Progenitor cell of endocrine pancreas (in vitro differentiated cells): ENCODE data around the gene KRTAP27-1. TPM values are rescaled to one million over a fixed set of nuclear protein-coding genes. Genes with fewer than 3 reads are reported as not detected.

Experiments
- DNase-seq: peaks from one replicate; pipeline ENCODE4 v3.0.0; 2021; ENCODE audit warnings: low spot score; ENCODE audit not compliant: unreplicated experiment
- H3K27ac Mint-ChIP-seq: 2 replicates; pipeline ENCODE4 v1.8.0; 2021; ENCODE audit warnings: mild to moderate bottlenecking, moderate library complexity, mixed read lengths
- H3K27me3 Mint-ChIP-seq: 2 replicates; pipeline ENCODE4 v1.8.0; 2021; ENCODE audit warnings: mixed read lengths
- H3K36me3 Mint-ChIP-seq: 2 replicates; pipeline ENCODE4 v1.8.0; 2022; ENCODE audit warnings: mixed read lengths; ENCODE audit not compliant: insufficient read depth
- H3K4me1 Mint-ChIP-seq: 2 replicates; pipeline ENCODE4 v1.8.0; 2021; ENCODE audit warnings: low read depth, mixed read lengths
- H3K4me3 Mint-ChIP-seq: 2 replicates; pipeline ENCODE4 v1.8.0; 2021; ENCODE audit warnings: low read depth, mild to moderate bottlenecking, moderate library complexity, mixed read lengths
- H3K9me3 Mint-ChIP-seq: 2 replicates; pipeline ENCODE4 v1.8.0; 2021; ENCODE audit warnings: low read depth, mixed read lengths
- total RNA-seq: library from RNA; stranded (reverse); gene quantifications from 2 replicates; pipeline ENCODE4 v1.2.1, GENCODE V29; 2021
- TF ChIP-seq, protein P1 (sequence below): fragments of 200-600 bp; sonication (generic); IDR thresholded peaks from one replicate; pipeline ENCODE4 v1.5.0; 2021; ENCODE audit warnings: antibody characterized with exemption, mild to moderate bottlenecking; ENCODE audit not compliant: unreplicated experiment

Gene KRTAP27-1
- total RNA-seq, 1 donor from 2014 or later, result not detected

DNA sequence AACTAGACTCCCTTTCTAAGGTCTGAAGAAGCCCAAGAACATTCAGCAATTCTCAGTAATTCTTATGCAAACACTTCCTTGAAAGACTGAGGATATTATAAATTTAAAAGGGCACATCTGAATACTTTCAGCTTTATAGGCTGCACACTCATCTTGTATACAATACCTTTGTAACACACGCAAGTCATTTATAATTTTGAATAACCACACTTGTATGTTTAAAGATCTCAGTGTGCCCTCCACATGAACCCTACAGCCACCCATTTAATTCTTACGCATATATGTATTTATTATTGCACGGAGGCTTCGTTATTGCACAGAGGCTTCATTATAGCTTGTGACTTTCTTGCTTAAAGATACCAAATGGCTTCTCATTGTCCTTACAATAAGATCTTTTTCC lies 1.2 kb upstream of the KRTAP27-1 start:
- no peak overlapping the region for H3K27ac Mint-ChIP-seq
- H3K4me3 Mint-ChIP-seq, result no peak overlapping the region
- no peak for DNase-seq
- no peaks in the 10 kb centered on the region for H3K9me3 Mint-ChIP-seq
- no peaks in the 10 kb centered on the region for H3K4me1 Mint-ChIP-seq
- H3K36me3 Mint-ChIP-seq, result no peaks in the 10 kb centered on the region
- H3K27me3 Mint-ChIP-seq, result no peaks in the 10 kb centered on the region
- TF ChIP-seq, protein P1, sequence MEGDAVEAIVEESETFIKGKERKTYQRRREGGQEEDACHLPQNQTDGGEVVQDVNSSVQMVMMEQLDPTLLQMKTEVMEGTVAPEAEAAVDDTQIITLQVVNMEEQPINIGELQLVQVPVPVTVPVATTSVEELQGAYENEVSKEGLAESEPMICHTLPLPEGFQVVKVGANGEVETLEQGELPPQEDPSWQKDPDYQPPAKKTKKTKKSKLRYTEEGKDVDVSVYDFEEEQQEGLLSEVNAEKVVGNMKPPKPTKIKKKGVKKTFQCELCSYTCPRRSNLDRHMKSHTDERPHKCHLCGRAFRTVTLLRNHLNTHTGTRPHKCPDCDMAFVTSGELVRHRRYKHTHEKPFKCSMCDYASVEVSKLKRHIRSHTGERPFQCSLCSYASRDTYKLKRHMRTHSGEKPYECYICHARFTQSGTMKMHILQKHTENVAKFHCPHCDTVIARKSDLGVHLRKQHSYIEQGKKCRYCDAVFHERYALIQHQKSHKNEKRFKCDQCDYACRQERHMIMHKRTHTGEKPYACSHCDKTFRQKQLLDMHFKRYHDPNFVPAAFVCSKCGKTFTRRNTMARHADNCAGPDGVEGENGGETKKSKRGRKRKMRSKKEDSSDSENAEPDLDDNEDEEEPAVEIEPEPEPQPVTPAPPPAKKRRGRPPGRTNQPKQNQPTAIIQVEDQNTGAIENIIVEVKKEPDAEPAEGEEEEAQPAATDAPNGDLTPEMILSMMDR, result no peak

DNA sequence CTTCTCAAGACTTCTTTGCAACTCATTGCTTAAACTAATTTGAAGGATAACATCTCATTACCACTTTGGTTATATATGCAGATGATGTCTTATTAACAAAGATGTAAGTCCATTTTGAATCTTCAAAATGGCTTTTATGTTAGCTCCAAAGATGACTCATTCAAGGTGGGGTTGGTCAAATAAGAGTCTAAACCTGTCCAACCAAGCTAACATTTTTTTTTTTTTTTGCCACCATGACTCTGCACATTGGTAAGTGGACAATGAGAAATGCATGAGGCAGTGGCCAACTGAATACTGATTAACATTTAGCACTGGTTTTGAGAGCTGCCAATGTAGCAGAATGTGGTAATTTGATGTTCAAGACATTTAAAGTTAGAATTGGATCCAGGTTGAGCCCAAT lies 278 bp upstream of the KRTAP27-1 start:
- TF ChIP-seq, protein P1, result no peak
- Mint-ChIP-seq H3K9me3 (no peaks in the 10 kb centered on the region), H3K4me3 (no peak overlapping the region), H3K4me1 (no peaks in the 10 kb centered on the region), H3K27me3 (no peaks in the 10 kb centered on the region), H3K27ac (no peak overlapping the region), H3K36me3 (no peaks in the 10 kb centered on the region)
- DNase-seq, result no peak

DNA sequence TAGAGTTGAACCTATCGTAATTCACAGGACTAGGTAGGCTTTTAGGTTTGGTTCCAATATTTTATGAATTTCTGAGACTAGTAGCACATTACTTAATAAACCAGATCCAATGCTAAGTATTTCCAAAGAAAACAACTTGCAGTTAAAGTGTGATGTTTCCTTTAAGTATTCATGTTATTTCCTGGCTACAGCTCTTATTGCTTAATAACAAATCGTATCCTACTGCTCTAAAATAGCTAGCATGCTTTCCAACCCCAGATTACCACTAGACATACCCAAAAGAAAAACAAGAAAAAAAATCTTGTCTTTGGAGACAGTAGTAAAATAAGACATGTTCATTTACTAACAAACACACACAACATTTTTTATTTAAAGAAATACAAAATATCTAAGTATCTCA lies 898 bp downstream of the KRTAP27-1 start:
- DNase-seq, result no peak
- Mint-ChIP-seq H3K4me1 (no peaks in the 10 kb centered on the region), H3K36me3 (no peaks in the 10 kb centered on the region), H3K9me3 (no peaks in the 10 kb centered on the region), H3K4me3 (no peak overlapping the region), H3K27ac (no peak overlapping the region), H3K27me3 (no peaks in the 10 kb centered on the region)
- TF ChIP-seq, protein P1, result no peak

DNA sequence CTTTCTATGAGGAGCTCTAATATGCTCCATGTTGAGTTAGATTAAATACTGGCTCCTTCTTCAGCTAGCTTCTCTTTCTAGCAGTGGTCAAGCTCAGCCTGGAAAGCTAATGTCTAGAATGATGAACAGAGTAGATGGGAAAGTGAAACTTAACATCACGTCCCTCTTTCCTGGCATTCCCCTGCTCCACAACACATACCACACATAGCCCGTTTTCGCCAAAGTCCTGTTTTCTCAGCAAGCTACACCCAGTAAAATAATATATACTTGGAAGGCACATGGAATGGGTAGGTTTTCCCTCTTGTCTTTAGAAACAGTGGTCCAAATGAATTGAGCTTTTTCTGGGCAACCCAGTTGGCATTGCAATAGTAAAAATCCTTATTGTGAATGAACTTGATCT lies 3.8 kb downstream of the KRTAP27-1 start:
- no peaks in the 10 kb centered on the region for H3K4me1 Mint-ChIP-seq
- H3K36me3 Mint-ChIP-seq, result no peaks in the 10 kb centered on the region

DNA sequence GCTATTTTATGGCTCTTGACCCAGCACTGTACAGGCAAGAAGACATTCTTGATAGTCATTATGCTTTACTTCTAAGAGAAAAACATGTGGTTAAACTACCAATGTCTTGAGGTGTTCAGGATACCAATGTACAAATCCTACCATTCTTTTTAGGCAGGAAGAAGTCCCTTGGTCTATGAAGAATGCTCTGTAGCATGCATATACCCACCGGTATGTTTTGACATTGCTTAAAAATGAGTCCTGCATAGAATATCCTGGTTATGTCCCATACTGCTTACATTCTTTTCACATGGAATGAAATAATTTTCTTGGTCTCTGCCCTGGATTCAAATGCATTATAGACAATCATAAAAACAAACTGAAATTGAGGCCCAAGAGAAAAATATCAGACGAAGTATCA lies 4.8 kb downstream of the KRTAP27-1 start:
- TF ChIP-seq, protein P1, result no peak
- Mint-ChIP-seq H3K4me3 (no peak overlapping the region), H3K9me3 (no peaks in the 10 kb centered on the region), H3K27ac (no peak overlapping the region), H3K27me3 (no peaks in the 10 kb centered on the region), H3K36me3 (no peaks in the 10 kb centered on the region), H3K4me1 (no peaks in the 10 kb centered on the region)
- no peak for DNase-seq

More for the DNA sequence above, 3.8 kb downstream of the KRTAP27-1 start:
- TF ChIP-seq, protein P1, result no peak
- Mint-ChIP-seq H3K4me3 (no peak overlapping the region), H3K9me3 (no peaks in the 10 kb centered on the region), H3K27ac (no peak overlapping the region), H3K27me3 (no peaks in the 10 kb centered on the region)
- DNase-seq, result no peak
